GM19438 (cell line): ENCODE data around the gene SIK2.

ENCODE experiments used
- ATAC-seq: cut with Tn5 transposase; IDR thresholded peaks from one replicate; pipeline ENCODE4 v1.9.1; 2021; ENCODE audit warnings: low read depth; ENCODE audit not compliant: unreplicated experiment

Gene SIK2

DNA sequence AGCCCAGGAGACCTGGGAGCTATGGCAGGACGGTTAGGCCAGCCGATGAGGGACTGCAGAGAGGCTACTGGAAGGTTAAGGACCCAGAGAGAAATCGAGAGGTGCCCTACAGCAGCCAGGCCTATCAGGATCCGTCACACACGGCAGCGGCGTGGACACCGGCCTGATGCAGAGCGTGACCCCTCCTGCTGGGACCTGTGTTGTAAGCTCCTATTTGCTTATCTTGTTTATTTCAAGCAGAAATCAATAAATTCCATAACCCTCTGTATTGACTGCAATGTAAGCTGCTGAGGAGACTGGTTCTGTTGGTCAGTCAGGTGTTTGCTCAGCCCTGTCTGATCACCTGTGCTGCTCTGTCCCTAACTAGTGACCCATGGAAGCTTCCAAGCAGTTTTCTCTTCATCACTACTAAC lies 124.1 kb downstream of the SIK2 start:
- ATAC-seq: no peak

GRCh38 chr11:111727431-111727830 lies 125.2 kb downstream of the SIK2 start:
- ATAC-seq: no peak

DNA sequence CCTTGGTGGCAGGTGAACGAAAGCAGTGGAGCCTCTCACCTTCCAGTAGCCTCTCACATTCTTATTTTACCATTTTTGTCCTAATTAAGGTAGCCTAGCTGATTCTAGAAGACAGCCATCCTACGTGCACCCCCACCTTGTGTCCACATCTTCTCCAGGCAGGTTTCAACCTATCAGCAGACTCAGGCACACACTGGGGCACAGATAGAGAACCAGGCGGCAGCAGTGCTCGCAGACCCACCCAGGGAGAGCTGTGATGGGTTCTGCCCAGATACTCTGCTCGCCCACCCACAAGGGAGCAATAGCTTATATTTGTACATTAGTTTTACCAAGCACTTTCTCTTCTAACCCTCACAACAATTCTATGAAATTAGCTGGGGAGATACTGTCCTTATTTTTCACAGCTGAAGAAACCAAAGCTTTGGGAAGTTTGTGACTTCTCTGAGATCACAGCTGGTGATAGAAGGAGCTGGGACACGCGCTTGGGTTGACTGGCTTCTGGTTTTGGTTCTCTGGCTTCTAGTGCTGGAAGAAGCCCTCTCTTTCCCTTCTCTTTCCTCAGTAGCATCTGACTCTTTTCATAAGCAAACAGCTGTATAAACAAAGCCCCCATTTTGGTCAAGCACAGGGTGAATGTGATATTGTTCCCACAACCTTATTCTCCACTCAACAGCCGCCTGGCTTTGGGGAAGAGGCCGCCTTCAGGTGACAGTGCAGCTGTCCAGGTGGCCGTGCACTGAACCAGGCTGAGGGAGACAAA lies 127.0 kb downstream of the SIK2 start:
- no peak for ATAC-seq

- no peak for ATAC-seq
These were observed 127.6 kb downstream of the SIK2 start for GRCh38 chr11:111729831-111730311.

- no peak for ATAC-seq
These were observed 128.8 kb downstream of the SIK2 start for GRCh38 chr11:111730871-111731591.

DNA sequence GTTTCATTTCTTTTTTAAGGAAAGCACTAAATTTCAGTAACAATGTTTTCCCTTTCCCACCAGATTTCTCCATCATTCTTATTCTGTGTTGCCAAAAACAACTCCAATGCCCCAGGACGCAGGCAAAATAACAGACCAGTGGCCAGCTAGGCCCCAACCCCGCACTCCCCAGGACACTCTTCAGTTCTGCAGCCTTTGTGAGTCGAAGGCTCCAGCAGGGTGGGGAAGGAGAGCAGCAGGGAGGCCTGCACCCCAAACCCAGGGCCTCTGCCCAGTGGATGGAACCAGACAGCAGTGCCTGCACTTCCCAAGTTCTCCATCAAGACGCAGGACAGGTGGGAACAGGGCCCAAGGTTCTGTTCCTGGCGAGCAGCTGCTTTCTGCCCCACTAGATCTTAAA lies 129.6 kb downstream of the SIK2 start:
- ATAC-seq: no peak

DNA sequence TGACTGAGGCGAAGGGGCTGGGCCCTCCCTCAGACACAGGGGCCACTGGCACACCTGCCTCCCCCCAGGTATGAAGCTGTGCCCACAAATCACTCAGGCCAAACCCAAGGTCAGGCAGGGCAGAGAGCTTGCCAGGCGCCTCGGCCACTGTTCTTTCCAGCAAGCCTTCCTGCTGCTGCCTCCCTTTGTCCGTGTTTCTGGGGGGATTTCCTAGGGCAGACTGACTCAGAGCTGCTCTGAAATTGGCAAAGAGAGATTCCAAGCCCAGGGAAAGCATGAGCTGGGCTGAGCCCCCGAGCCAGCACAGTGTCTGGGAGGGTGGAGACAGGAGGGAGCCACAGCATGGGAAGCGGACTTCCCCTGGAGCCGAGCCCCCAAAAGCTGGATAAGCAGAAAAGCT lies 130.8 kb downstream of the SIK2 start:
- no peak for ATAC-seq

DNA sequence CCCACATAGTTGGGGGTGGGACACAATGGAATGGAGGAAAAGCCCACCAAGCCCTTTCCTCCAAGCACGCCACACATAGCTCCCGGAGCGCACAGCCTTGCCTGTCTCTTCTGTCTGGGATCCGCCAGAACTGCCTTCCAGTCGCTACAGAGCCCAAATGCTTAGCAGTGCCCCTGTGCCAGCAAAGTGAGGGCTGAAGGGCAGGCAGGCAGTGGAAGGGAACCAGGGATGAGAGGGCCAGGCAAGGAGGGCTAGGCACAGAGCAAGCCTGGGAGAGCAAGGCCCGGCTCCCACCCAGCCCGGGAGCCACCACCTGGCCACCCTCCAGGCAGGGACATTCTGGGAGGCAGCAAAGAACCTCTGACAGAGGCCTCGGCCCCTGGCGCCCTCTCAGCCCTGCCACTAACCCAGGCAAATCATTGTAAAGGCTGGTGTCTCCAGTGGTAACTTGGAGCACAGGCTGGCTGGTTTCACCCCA lies 131.4 kb downstream of the SIK2 start:
- ATAC-seq: no peak

- no peak for ATAC-seq
These were observed 132.1 kb downstream of the SIK2 start for GRCh38 chr11:111734101-111734953.

- no peak for ATAC-seq
These were observed 132.7 kb downstream of the SIK2 start for GRCh38 chr11:111734954-111735261.

DNA sequence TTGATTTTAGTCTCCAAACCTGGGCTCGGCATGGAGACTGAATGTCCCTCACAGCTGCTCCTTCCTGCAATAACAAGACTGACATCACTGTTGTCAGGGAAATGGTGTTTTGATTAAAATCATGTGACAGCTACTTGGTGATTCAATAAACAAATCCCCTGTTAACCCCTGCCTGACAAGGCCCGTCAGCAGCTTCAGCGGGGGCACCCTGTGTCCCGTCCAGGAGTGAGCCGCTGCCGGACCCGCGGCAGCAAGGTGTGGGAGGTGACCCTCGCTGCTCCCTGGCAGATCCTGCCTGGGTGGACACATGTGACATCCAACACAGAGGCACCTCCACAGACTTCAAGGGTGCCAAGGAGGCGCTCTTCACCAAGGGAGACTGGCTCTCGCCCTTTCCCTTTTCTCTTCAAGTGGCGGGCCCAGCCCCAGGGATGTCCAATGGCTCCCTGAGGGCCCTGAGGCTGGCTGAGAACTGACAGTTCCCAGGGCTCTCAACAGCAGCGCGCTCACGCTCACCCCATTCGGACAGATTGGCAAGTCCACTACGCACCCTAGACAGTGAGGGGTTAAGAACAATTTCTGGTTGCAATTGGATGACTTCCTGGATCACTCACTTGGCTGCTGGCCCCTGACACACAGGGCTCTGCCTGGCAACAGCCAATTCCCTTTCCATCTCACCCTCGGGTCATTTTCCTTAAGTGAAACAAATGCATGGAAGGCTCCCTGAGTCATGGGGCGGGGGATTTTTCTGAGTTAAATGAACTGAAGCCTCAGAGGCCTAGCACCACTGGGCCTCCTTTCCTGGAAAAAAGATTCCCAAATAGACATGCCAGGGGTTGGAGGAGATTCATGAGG lies 133.2 kb downstream of the SIK2 start:
- no peak for ATAC-seq

DNA sequence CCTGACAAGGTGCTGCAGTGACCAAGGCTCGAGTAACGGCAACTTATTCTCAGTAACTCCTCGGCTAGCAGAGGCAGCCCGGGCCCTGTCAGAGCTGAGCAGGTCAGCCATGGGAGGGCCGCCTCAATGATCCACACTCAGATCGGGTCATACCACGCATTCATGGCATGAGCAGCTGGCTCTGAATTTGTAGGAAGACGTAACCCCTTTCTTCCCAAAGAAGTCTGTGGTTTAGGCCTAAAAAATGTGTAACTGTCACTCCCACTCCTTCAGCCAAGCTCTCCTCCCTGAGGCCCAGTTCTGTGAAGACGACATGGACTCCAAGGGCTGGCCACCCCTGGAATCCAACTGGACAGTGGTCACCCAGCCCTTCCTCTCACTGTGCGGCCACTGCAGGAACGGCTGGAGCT lies 133.9 kb downstream of the SIK2 start:
- no peak for ATAC-seq

DNA sequence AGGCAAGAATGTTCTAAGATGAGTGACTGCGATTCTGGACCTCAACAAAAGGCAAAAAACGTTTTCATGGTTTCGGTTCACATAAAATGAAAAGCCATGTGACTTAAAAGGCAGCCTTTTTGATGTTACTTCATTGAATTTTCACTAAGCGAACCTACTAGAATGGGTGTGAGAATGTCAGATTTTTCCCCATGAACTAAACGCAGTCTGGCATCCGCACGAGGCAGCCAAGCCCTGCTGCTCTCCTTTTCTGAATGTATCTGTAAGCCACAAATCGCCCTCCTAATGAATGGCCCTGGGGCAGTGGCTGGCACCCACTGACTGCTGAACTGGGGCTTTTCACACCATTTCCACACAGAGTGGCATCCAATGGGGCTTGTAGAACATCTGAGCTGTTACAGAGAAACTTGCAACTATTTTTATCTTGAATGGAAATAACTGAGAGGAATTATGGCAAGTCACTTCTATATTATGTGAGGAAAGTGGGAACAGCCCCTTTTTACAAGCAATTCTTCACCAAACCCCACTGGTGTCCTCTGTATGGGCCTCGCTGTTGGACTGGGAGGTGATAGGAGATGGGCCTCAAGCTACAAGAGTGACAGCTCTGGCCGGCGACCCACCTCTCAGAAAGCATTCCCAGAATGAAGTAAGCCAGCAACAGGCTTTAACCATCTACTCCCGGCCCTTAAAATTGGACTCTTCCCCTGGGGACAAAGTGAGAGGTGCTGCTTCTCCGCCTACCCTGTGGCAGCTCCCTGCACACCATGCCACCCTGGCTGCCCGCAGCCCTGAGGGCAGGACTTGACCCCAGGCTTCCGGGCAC lies 134.6 kb downstream of the SIK2 start:
- ATAC-seq: no peak

DNA sequence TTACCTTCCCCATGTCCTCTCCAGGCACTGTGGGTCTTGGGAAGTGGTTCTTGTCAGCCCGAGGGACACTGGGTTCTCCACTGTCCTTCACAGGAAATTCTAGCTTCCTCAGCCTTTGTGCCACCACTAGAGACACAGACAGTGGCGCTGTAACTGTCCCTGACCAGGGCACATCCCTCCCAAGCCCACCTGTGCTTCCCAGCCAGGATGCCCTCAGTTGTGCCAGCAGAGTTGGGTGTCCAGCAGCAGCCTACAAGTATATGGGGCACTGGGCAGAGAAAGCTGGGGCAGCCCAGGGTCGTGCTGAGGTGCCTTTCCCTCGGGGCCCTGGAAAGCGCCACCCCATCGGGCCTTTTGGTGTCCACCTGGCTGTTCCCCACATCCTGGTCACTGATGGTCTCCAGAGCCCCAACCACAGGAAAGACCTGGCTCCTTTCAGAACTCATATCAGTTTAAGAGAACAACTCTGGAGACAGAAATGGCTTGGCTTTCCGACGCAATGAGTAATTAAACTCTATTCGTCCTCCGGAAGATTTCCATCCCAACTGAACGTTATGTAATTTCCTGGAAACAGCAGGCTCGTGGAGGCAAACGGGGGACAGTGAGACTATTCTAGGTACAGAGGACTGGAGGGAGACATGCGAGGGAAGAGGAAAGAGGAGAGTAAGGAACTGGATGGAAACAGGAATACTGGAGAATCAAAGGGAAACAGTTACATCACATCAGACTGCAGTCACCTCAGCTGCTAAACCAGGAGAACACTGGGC lies 135.4 kb downstream of the SIK2 start:
- ATAC-seq: no peak

DNA sequence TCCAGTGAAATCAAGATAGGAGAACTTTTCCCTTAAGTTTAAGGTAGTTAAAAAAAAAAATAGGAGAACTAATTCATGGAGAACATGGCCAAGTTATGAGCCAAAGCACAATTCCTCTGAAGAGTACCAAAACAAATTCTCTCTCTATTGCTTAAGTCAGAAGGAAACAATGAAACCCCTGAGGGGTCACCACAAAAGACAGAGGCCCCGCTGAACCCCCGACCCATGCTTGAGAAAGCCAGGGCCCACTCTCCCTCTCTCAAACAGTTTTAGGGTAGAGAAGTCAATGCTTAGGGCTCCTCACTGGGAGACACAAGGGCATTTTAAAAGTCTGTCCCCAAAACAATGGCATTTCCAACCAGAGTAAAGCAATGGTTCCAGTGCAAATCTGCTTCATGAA lies 137.1 kb downstream of the SIK2 start:
- ATAC-seq: no peak

DNA sequence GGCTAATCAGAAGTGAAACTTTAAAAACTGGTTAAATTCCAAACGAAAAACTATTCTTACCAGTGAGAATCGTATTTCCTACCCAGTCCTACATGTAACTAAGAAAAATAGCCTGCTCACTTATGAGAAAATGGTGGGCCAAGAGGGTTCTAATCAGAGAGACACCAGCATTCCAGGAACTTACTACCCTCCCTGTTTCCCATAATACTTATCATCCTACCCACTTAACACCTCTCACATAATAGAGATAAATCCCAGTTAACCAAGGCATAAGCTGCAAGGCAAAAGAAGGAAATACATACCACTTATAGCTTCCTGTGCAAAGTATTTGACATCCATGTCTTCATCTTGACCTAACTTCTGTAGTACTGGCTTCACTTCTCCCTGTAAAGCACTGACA lies 139.5 kb downstream of the SIK2 start:
- ATAC-seq: no peak

GRCh38 chr11:111743700-111744099 lies 141.5 kb downstream of the SIK2 start:
- no peak for ATAC-seq

GRCh38 chr11:111745719-111746504 lies 143.7 kb downstream of the SIK2 start:
- ATAC-seq: no peak
